ENCODE data around the gene RGS14. TPM values are rescaled to one million over a fixed set of nuclear protein-coding genes. Genes with fewer than 3 reads are reported as not detected.
A peak's percentile ranks its signal among the peaks of the same experiment; 100 is the strongest.

Gene RGS14, protein sequence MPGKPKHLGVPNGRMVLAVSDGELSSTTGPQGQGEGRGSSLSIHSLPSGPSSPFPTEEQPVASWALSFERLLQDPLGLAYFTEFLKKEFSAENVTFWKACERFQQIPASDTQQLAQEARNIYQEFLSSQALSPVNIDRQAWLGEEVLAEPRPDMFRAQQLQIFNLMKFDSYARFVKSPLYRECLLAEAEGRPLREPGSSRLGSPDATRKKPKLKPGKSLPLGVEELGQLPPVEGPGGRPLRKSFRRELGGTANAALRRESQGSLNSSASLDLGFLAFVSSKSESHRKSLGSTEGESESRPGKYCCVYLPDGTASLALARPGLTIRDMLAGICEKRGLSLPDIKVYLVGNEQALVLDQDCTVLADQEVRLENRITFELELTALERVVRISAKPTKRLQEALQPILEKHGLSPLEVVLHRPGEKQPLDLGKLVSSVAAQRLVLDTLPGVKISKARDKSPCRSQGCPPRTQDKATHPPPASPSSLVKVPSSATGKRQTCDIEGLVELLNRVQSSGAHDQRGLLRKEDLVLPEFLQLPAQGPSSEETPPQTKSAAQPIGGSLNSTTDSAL
- total RNA-seq = 10 to 100 TPM; 39.2 to 40.5 TPM
- polyA plus RNA-seq (ENCODE audit: insufficient read depth, low read depth, low replicate concordance) = 25.3 TPM
- long read RNA-seq, donor 1, partial matches to known transcripts = 0 of 2 reads
- long read RNA-seq, donor 1, other reads (novel, unspliced or antisense) = 0 of 2 reads
- long read RNA-seq, donor 2 = 0 reads

DNA sequence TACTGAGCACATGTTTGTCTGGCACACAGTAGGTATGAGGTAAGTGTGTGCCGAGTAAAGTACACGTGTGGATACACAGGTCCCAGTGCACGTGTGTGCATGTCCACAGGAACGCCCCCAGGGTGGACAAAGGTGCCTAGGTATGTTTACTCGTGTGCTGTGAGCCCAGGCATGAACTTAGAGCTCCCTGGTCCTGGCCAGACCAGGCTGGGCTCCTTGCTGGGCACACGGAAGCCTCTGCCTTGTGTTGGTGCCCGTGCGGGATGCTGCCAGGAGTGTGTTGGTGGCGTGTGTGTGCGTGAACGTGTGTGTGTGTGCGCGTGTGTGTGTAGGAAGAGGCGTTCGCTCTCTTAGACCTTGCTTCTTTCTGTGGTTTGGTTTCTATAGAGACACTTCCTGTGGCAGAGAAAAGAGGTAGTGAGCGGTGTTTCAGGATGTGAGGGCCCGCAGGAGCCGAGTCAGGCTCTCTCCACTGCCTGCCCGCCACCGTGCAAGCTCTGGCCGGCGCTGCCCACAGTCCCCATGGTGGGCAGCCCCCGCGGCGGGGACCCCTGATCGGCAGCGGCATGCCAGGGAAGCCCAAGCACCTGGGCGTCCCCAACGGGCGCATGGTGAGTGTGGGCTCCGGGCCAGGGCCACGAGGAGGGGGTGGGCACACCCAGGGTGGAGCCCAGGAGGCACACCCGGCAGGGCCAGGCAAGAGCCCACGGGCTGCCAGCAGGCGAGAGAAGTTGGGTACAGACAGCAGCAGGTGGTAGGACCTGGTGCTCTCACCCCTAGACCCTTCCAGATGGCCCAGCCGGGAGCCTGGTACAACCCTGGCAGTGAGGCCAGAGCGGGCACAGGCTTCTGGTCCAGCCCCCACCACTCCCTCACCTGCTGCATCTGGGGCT is at the start of gene RGS14:
RGS14 (plus strand) TSS at position 466 of the 893 bp plus-strand sequence; CDS start at position 567, 101 bp downstream.
- WGBS, 2 donors = 59 to 82% methylated on average over 14 to 34 of the region's 37 CpGs
- Histone ChIP-seq H3K4me3 (no peak within 1 kb of the TSS), H3K9me3 (no peaks in the 10 kb centered on the region), H3K27me3 (no peaks in the 10 kb centered on the region), H3K27ac (no peak within 1 kb of the TSS), H3K4me1 (no peaks in the 10 kb centered on the region), H3K36me3 (ENCODE audit: low read depth, missing control alignments) (no peaks in the 10 kb centered on the region)
- DNase-seq = no peak
- no peak for TF ChIP-seq POLR2A (IDR thresholded peaks at IDR 0.05)
- TF ChIP-seq, protein P1, sequence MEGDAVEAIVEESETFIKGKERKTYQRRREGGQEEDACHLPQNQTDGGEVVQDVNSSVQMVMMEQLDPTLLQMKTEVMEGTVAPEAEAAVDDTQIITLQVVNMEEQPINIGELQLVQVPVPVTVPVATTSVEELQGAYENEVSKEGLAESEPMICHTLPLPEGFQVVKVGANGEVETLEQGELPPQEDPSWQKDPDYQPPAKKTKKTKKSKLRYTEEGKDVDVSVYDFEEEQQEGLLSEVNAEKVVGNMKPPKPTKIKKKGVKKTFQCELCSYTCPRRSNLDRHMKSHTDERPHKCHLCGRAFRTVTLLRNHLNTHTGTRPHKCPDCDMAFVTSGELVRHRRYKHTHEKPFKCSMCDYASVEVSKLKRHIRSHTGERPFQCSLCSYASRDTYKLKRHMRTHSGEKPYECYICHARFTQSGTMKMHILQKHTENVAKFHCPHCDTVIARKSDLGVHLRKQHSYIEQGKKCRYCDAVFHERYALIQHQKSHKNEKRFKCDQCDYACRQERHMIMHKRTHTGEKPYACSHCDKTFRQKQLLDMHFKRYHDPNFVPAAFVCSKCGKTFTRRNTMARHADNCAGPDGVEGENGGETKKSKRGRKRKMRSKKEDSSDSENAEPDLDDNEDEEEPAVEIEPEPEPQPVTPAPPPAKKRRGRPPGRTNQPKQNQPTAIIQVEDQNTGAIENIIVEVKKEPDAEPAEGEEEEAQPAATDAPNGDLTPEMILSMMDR (IDR thresholded peaks at IDR 0.05) = no peak
- intact Hi-C loops (cut with DNase I; ENCODE audit: low total_unique reads) = no loop called here

DNA sequence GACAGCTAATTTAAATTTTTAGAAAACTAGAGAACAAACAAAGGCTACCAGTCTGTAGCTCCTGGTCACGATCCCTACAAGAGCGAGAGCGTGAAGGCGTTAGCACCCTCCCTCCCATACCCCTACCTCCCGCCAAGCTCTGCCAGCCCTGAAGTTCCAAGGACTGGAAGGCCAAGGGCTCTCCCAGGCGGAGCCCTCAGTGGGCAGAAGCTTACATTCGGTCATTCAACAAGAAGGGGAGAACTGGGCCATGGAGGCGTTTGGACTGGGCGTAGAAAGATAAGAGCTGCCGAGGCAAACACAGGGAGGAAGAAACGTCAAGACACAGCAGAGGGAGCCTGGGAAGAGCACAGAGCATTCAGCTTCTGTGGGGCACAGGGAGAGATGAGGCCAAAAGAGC is 49.0 kb upstream of the RGS14 start:
- intact Hi-C loops (cut with DNase I; ENCODE audit: low total_unique reads) = loop anchor here (10.0 kb wide), 1 partner anchor 194 kb away; no protein-coding TSS in a partner anchor
- WGBS, 2 donors = 84 to 89% methylated on average over 11 of the region's 11 CpGs
- no peaks in the 10 kb centered on the region for H3K27me3 ChIP-seq
- peaks cover 24% of the 10 kb centered on the region for H3K4me1 ChIP-seq
- H3K9me3 ChIP-seq = no peaks in the 10 kb centered on the region
- no peak overlapping the region for H3K4me3 ChIP-seq
- DNase-seq = no peak
- H3K27ac ChIP-seq = no peak overlapping the region
- TF ChIP-seq, protein P1 (IDR thresholded peaks at IDR 0.05) = no peak
- TF ChIP-seq POLR2A (IDR thresholded peaks at IDR 0.05) = no peak
- H3K36me3 ChIP-seq (ENCODE audit: low read depth, missing control alignments) = no peaks in the 10 kb centered on the region

DNA sequence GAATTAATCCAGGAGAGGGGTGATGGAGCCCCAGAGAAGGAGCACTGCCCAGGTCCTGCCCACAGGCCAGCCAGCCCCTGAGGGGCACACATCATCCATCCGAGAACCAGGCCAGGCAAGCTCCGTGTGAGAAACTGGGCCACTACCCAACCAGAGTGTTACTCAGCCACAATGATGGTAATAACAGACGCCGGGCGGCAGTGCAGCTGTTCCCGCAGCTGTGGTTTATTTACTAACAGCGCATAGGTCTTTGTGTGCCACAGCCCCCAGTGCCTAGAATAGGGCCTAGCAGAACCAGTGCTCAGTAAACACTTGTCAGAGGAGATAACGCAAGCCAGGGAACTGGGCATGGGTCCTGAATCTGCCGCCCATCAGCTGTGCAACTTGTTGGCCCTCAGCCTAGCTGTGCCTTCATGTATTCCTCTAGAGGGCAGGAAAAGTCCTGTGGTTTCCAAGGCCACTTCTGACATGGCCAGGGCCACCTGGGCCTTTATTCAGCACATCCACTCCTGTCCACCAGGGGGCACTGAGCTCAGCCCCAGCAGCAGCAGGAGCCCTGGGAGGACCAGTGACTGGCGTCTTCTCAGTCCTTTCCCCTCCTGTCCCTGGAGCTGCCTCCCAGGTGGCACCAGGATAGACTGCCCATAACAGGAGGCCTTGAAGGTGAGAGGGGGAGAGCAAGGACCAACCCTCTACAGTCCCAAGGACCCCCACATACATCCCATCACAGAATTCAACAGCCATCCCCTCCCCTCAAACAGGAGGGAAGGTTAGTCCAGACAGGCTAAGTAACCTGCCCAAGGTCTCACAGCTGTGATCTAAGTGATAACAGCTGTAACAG is 48.2 kb upstream of the RGS14 start:
- peaks cover 27% of the 10 kb centered on the region for H3K4me1 ChIP-seq
- no peaks in the 10 kb centered on the region for H3K36me3 ChIP-seq (ENCODE audit: low read depth, missing control alignments)
- no peak overlapping the region for H3K4me3 ChIP-seq
- WGBS, 2 donors = 71 to 86% methylated on average over 2 to 10 of the region's 10 CpGs
- H3K9me3 ChIP-seq = no peaks in the 10 kb centered on the region
- peak; percentile 72 for DNase-seq
- H3K27me3 ChIP-seq = no peaks in the 10 kb centered on the region
- intact Hi-C loops (cut with DNase I; ENCODE audit: low total_unique reads) = loop anchor here (10.0 kb wide), 1 partner anchor 195 kb away; no protein-coding TSS in a partner anchor
- TF ChIP-seq, protein P1 (IDR thresholded peaks at IDR 0.05) = peak; percentile 50 to 69 (median 67)
- no peak for TF ChIP-seq POLR2A (IDR thresholded peaks at IDR 0.05)
- H3K27ac ChIP-seq = no peak overlapping the region

DNA sequence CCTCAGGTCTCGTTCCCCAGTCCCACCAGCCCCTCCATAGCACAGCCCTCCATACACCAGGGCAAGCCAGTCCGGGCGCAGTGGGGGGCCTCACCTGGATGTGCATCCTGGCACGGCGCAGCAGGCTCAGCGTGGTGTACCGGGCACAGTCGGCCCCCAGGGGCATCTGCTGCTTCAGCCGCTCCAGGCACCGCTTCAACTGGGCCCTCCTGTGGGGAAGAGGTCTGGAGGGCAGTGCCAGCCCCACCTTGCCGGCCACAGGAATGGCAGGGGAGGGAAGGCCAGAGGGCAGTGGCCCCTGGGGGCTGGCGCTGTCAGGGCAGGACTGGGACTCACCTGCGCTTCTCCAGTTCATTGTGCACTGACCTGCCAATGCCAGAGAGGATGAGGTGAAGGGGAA is 47.4 kb upstream of the RGS14 start:
- TF ChIP-seq POLR2A (IDR thresholded peaks at IDR 0.05) = no peak
- TF ChIP-seq, protein P1 (IDR thresholded peaks at IDR 0.05) = no peak
- no peak overlapping the region for H3K27ac ChIP-seq
- intact Hi-C loops (cut with DNase I; ENCODE audit: low total_unique reads) = no loop called here
- no peaks in the 10 kb centered on the region for H3K36me3 ChIP-seq (ENCODE audit: low read depth, missing control alignments)
- H3K4me1 ChIP-seq = peaks cover 28% of the 10 kb centered on the region
- 93% methylated on average over 13 of the region's 13 CpGs; no CpG with 5 or more reads in 1 of the 2 donors for WGBS, 2 donors
- no peaks in the 10 kb centered on the region for H3K27me3 ChIP-seq
- no peak for DNase-seq
- H3K4me3 ChIP-seq = no peak overlapping the region
- no peaks in the 10 kb centered on the region for H3K9me3 ChIP-seq

Measured in testis (tissue), 5 donors.